SH-SY5Y (cell line): ENCODE results near the gene KDR.

Source experiments
- GATA2 ChIP-seq: IDR thresholded peaks from 2 replicates; pipeline ENCODE4 v1.6.1; 2011; ENCODE audit warnings: mild to moderate bottlenecking, low read depth, low read length
- GATA3 ChIP-seq: IDR thresholded peaks from 2 replicates; pipeline ENCODE4 v1.6.1; 2011; ENCODE audit warnings: low read depth, mild to moderate bottlenecking, low read length, moderate library complexity

GRCh38 chr4:55050418-55050950, 74.9 kb downstream of the KDR start:
- TF ChIP-seq GATA2 = no peak
- TF ChIP-seq GATA3 = no peak
